Nephron progenitor cell (in vitro differentiated cells): ENCODE results near the gene SLC66A1.
A peak's percentile ranks its signal among the peaks of the same experiment; 100 is the strongest.

Experiments used
- DNase-seq: peaks from one replicate; pipeline ENCODE4 v3.0.0; 2021
- H3K27ac Mint-ChIP-seq: 2 replicates; pipeline ENCODE4 v1.8.0; 2021; ENCODE audit warnings: mild to moderate bottlenecking, moderate library complexity, mixed read lengths
- H3K27me3 Mint-ChIP-seq: 2 replicates; pipeline ENCODE4 v1.8.0; 2021; ENCODE audit warnings: mild to moderate bottlenecking, low read depth, mixed read lengths; ENCODE audit not compliant: poor library complexity
- H3K36me3 Mint-ChIP-seq: 2 replicates; pipeline ENCODE4 v1.8.0; 2021; ENCODE audit warnings: low read depth, mixed read lengths
- H3K4me1 Mint-ChIP-seq: 2 replicates; pipeline ENCODE4 v1.8.0; 2021; ENCODE audit warnings: mixed read lengths
- H3K4me3 Mint-ChIP-seq: 2 replicates; pipeline ENCODE4 v1.8.0; 2021; ENCODE audit warnings: mild to moderate bottlenecking, moderate library complexity, mixed read lengths
- H3K9me3 Mint-ChIP-seq: 2 replicates; pipeline ENCODE4 v1.8.0; 2021; ENCODE audit warnings: mild to moderate bottlenecking, moderate library complexity, mixed read lengths
- TF ChIP-seq, protein P1 (sequence below): fragments of 200-600 bp; sonication (generic); IDR thresholded peaks from 2 replicates; pipeline ENCODE4 v1.5.0; 2021; ENCODE audit warnings: antibody characterized with exemption

SLC66A1 gene

GRCh38 chr1:19345391-19345790, 33.3 kb downstream of the SLC66A1 start:
- no peaks in the 10 kb centered on the region for H3K9me3 Mint-ChIP-seq
- H3K27me3 Mint-ChIP-seq = peaks cover 2% of the 10 kb centered on the region
- peaks cover 21% of the 10 kb centered on the region for H3K36me3 Mint-ChIP-seq
- no peak overlapping the region for H3K4me3 Mint-ChIP-seq
- TF ChIP-seq, protein P1, sequence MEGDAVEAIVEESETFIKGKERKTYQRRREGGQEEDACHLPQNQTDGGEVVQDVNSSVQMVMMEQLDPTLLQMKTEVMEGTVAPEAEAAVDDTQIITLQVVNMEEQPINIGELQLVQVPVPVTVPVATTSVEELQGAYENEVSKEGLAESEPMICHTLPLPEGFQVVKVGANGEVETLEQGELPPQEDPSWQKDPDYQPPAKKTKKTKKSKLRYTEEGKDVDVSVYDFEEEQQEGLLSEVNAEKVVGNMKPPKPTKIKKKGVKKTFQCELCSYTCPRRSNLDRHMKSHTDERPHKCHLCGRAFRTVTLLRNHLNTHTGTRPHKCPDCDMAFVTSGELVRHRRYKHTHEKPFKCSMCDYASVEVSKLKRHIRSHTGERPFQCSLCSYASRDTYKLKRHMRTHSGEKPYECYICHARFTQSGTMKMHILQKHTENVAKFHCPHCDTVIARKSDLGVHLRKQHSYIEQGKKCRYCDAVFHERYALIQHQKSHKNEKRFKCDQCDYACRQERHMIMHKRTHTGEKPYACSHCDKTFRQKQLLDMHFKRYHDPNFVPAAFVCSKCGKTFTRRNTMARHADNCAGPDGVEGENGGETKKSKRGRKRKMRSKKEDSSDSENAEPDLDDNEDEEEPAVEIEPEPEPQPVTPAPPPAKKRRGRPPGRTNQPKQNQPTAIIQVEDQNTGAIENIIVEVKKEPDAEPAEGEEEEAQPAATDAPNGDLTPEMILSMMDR = no peak
- H3K27ac Mint-ChIP-seq = no peak overlapping the region
- DNase-seq = no peak
- peaks cover 18% of the 10 kb centered on the region for H3K4me1 Mint-ChIP-seq

- Mint-ChIP-seq H3K9me3 (no peaks in the 10 kb centered on the region), H3K27ac (no peak overlapping the region), H3K36me3 (peaks cover 16% of the 10 kb centered on the region), H3K4me3 (no peak overlapping the region), H3K27me3 (peaks cover 2% of the 10 kb centered on the region), H3K4me1 (peaks cover 16% of the 10 kb centered on the region)
- no peak for DNase-seq
- TF ChIP-seq, protein P1 = no peak
Observed at GRCh38 chr1:19346026-19346425, 33.9 kb downstream of the SLC66A1 start.

DNA sequence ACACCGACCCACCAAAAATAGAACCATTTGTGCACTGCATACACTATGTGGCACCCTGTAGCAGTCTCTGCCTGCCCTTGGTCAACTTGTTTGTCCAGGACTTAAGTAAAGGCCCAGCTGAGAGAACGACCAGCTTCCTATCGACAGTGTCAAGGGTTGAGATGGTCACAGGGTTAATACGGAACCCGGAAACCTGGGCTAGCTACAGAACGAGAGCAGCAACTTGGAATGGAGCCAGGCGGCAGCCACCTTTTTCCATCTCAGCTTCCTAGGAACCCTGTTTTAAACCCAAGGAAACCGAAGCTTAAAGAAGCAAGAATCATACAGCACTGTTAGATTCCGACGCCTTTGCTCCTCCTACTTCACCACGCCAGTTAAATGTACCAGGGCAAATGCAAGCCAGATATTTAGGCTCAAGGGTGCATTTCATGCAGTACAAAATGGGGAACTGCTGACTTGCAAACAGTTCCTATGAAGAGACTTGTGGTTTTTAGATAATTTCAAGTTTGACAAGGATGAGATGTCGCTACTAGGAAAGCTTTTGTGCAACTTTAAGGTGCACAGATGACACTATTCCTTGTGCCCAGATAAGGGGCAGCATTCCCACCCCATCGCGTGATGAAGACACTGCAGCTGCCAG, 35.5 kb downstream of the SLC66A1 start:
- no peak for DNase-seq
- Mint-ChIP-seq H3K9me3 (no peaks in the 10 kb centered on the region), H3K4me3 (no peak overlapping the region), H3K27me3 (peaks cover 2% of the 10 kb centered on the region), H3K36me3 (peaks cover 22% of the 10 kb centered on the region), H3K27ac (no peak overlapping the region), H3K4me1 (peaks cover 16% of the 10 kb centered on the region)
- TF ChIP-seq, protein P1 = no peak

DNA sequence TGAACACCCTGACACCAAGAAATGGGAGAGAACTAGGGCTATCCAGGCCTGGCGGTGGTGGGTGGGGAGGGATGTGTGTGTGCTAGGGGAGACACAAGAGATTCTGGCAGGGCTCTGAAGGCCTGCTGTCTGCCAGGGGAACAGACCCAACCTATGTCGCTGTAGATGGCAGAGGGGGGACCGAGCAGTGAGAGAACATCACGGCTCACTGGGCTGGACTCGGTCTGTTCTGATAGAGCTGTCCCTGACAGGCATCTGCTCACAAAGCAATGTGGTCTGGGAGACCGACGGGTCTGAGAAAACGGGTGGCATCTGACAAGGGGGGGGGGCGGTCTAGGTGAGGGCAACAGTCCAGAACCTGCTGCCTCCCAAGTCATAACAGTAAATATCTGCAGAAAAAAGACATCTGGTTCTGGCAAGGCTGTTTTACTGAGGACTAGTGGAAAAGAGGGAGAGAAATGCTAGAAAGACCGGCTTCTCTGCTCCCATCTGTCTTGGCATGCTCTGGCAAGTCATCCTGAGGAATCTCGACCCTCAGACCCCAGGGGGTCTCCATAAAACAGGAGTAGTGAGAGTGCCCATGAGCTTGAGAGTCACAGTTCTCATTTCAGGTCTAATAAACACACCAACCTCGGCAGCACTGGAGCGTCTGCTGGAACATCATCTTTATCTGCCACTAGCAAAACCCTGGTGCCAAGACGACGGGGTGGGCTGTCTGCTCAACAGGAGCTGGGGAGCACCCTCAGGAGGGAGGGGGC, 36.5 kb downstream of the SLC66A1 start:
- H3K9me3 Mint-ChIP-seq = no peaks in the 10 kb centered on the region
- no peak for DNase-seq
- peaks cover 19% of the 10 kb centered on the region for H3K36me3 Mint-ChIP-seq
- peak overlapping the region; percentile 48 for H3K27ac Mint-ChIP-seq
- peaks cover 2% of the 10 kb centered on the region for H3K27me3 Mint-ChIP-seq
- no peak overlapping the region for H3K4me3 Mint-ChIP-seq
- TF ChIP-seq, protein P1 = no peak
- H3K4me1 Mint-ChIP-seq = peaks cover 21% of the 10 kb centered on the region

DNA sequence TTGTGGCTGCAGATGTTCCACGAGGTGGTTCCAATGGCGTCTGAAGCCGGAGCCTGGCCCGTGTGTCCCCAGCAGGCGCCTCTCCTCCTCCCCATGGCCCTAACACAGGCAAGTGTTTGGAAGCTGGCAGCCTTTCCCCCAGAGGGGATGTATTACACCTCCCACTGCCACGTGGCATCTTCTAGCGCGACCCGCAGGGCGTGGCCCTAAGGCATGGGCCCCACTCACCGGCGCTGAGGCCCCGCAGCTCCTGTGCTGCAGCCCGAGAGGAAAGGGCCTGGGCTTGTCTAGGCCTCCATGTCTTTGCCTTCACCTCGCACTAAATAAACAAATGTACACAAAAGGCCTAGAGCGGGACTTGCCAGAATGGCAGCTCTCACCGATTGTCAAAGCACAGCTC, 37.9 kb downstream of the SLC66A1 start:
- Mint-ChIP-seq H3K27ac (peak overlapping the region; percentile 66), H3K4me1 (peaks cover 24% of the 10 kb centered on the region), H3K36me3 (peaks cover 18% of the 10 kb centered on the region), H3K4me3 (no peak overlapping the region), H3K9me3 (no peaks in the 10 kb centered on the region), H3K27me3 (peaks cover 2% of the 10 kb centered on the region)
- DNase-seq = no peak
- TF ChIP-seq, protein P1 = no peak
